HG03432 (cell line): ENCODE measurements around the gene FAM78B.

Experiments
- ATAC-seq: cut with Tn5 transposase; IDR thresholded peaks from one replicate; pipeline ENCODE4 v1.9.1; 2021; ENCODE audit warnings: mild to moderate bottlenecking, moderate library complexity; ENCODE audit not compliant: unreplicated experiment

The FAM78B gene

GRCh38 chr1:166164995-166165660 is 1.7 kb downstream of the FAM78B start:
- peak; percentile 27 for ATAC-seq

GRCh38 chr1:166164646-166164994 is 2.2 kb downstream of the FAM78B start:
- ATAC-seq, result no peak

- no peak for ATAC-seq
Observed at GRCh38 chr1:166159656-166160055, 7.1 kb downstream of the FAM78B start.

- no peak for ATAC-seq
Observed at GRCh38 chr1:166156674-166157073, 10.1 kb downstream of the FAM78B start.

- no peak for ATAC-seq
Observed at GRCh38 chr1:166155108-166155507, 11.7 kb downstream of the FAM78B start.

- no peak for ATAC-seq
Observed at GRCh38 chr1:166153525-166154314, 13.1 kb downstream of the FAM78B start.

- ATAC-seq, result no peak
Observed at GRCh38 chr1:166152978-166153377, 13.8 kb downstream of the FAM78B start.

GRCh38 chr1:166151804-166152203 is 15.0 kb downstream of the FAM78B start:
- no peak for ATAC-seq

- ATAC-seq, result no peak
Observed at GRCh38 chr1:166145499-166145898, 21.3 kb downstream of the FAM78B start.

GRCh38 chr1:166141969-166142368 is 24.8 kb downstream of the FAM78B start:
- no peak for ATAC-seq

- ATAC-seq, result no peak
Observed at GRCh38 chr1:166140251-166140650, 26.6 kb downstream of the FAM78B start.

- no peak for ATAC-seq
Observed at GRCh38 chr1:166139735-166140134, 27.1 kb downstream of the FAM78B start.

- no peak for ATAC-seq
Observed at GRCh38 chr1:166136699-166137401, 30.0 kb downstream of the FAM78B start.

GRCh38 chr1:166136222-166136621 is 30.6 kb downstream of the FAM78B start:
- no peak for ATAC-seq

- peak; percentile 67 for ATAC-seq
Observed at GRCh38 chr1:166133857-166134256, 32.9 kb downstream of the FAM78B start.

- ATAC-seq, result no peak
Observed at GRCh38 chr1:166133276-166133841, 33.4 kb downstream of the FAM78B start.

GRCh38 chr1:166132496-166132895 is 34.3 kb downstream of the FAM78B start:
- no peak for ATAC-seq

GRCh38 chr1:166129006-166129405 is 37.8 kb downstream of the FAM78B start:
- no peak for ATAC-seq

- no peak for ATAC-seq
Observed at GRCh38 chr1:166128195-166128594, 38.6 kb downstream of the FAM78B start.

- ATAC-seq, result no peak
Observed at GRCh38 chr1:166127003-166127402, 39.8 kb downstream of the FAM78B start.

- no peak for ATAC-seq
Observed at GRCh38 chr1:166122873-166123466, 43.8 kb downstream of the FAM78B start.
